Sigmoid colon (tissue), 7 donors: ENCODE measurements around the gene FCHSD2. TPM values are rescaled to one million over a fixed set of nuclear protein-coding genes. Genes with fewer than 3 reads are reported as not detected.
A peak's percentile ranks its signal among the peaks of the same experiment; 100 is the strongest.

Experiments
- DNase-seq: peaks from one replicate; pipeline ENCODE4 v3.0.0-alpha.2; 2019
- H3K27ac ChIP-seq, 4 donors: fragments of 200-600 bp; sonication (generic); one replicate each; pipeline ENCODE4 v1.5.1; 2016 to 2019; ENCODE audit warnings: mild to moderate bottlenecking in 1 of 4
- H3K27me3 ChIP-seq, 3 donors: fragments of 200-600 bp; sonication (generic); one replicate each; pipeline ENCODE4 v1.5.1; 2019; ENCODE audit warnings: mild to moderate bottlenecking in 1 of 3
- H3K36me3 ChIP-seq, 4 donors: fragments of 200-600 bp; sonication (generic); one replicate each; pipeline ENCODE4 v1.5.1; 2016 to 2019
- H3K4me1 ChIP-seq, 4 donors: fragments of 200-600 bp; sonication (generic); one replicate each; pipeline ENCODE4 v1.5.1; 2017 to 2019
- H3K4me3 ChIP-seq, 4 donors: fragments of 200-600 bp; sonication (generic); one replicate each; pipeline ENCODE4 v1.5.1; 2017 to 2019; ENCODE audit warnings: mild to moderate bottlenecking in 2 of 4, moderate library complexity in 1 of 4
- H3K9me3 ChIP-seq, 4 donors: fragments of 200-600 bp in 3 of 4; sonication (generic) in 3 of 4; one replicate each; pipeline versions ENCODE4 v1.5.1 to v1.6.1; 2013 to 2019
- CTCF ChIP-seq, 4 experiments: fragments of 450-650 bp in 3 of 4; fragments of 200-600 bp in 1 of 4; IDR thresholded peaks; one replicate each; pipeline ENCODE4 v1.5.1; 2016 to 2019; ENCODE audit warnings: antibody characterized with exemption in 4 of 4, mild to moderate bottlenecking in 3 of 4, moderate library complexity in 2 of 4
- EP300 ChIP-seq, 4 donors: sonication (generic); formaldehyde crosslinking; IDR thresholded peaks; one replicate each; pipeline ENCODE4 v1.6.1; 2017; ENCODE audit warnings: antibody characterized with exemption in 4 of 4
- POLR2A ChIP-seq, 2 donors: fragments of 450-650 bp; IDR thresholded peaks; one replicate each; pipeline ENCODE4 v1.6.1; 2016; ENCODE audit warnings: antibody characterized with exemption in 2 of 2, mild to moderate bottlenecking in 2 of 2, moderate library complexity in 2 of 2
- POLR2AphosphoS5 ChIP-seq, 4 donors: sonication (generic); formaldehyde crosslinking; IDR thresholded peaks; one replicate each; pipeline ENCODE4 v1.6.1; 2017; ENCODE audit warnings: antibody characterized with exemption in 4 of 4
- WGBS, 2 donors: extraction: QIAGEN DNeasy Blood & Tissue Kit; methylation state at CpG; one replicate each; pipeline ENCODE4 v1.1.7; 2013; 5-methylcytosine and 5-hydroxymethylcytosine counted together
- intact Hi-C: fragments of 100-400 bp; cut with DNase I; formaldehyde crosslinking; loops from one replicate; pipeline ENCODE4 v1.15.1; 2023
- polyA plus RNA-seq, 3 donors: library from polyadenylated mRNA; stranded (reverse); fragments of 200-250 nt; gene quantifications; one replicate each; pipeline ENCODE4 v1.2.3, GENCODE V29; 2013
- total RNA-seq, 4 donors: library from RNA; depleted of rRNA; stranded (reverse); fragments of >200 nt; gene quantifications; one replicate each; pipeline ENCODE4 v1.1.0, GENCODE V29; 2016
- donor health status: healthy with polysubstance abuse.
- donor health status: Bipolar disorder and iron deficiency.
- donor health status: healthy.

FCHSD2 gene
- total and polyA plus RNA-seq, 7 donors: 6.9 to 36.3 (median 18.6) TPM

- 91 to 92% methylated on average over 7 of the region's 7 CpGs for WGBS, 2 donors
- no peak overlapping the region for H3K27ac ChIP-seq
Measured at GRCh38 chr11:72841397-72841796, 300.7 kb downstream of the FCHSD2 start.

DNA sequence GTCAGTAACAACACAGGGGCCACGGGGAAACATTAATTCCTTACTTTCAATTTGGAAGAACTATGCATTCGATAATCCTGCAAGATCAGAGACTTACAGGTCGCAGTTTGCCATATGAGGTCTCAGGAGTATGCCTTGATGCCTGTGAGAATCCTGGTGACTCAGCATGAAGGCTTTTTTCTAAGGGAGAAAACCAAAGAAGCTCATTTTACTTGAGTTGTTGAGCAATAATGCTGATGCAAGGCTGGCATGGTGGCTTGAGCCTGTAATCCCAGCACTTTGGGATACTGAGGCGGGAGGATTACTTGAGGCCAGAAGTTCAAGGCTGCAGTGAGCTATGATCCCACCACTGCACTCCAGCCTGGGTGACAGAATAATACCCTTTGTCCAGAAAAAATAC, 301.3 kb downstream of the FCHSD2 start:
- peaks cover 0 to 64% (median 12%) of the 10 kb centered on the region in 4 donors for H3K36me3 ChIP-seq
- intact Hi-C loops: no loop called here
- H3K27ac ChIP-seq: no peak overlapping the region
- H3K4me3 ChIP-seq: no peak overlapping the region
- WGBS, 2 donors: 93 to 95% methylated on average over 4 of the region's 4 CpGs
- H3K9me3 ChIP-seq: no peaks in the 10 kb centered on the region
- TF ChIP-seq POLR2A (IDR thresholded peaks at IDR 0.05) (no peak), POLR2AphosphoS5 (IDR thresholded peaks at IDR 0.05) (no peak), CTCF (IDR thresholded peaks at IDR 0.05) (no peak), EP300 (IDR thresholded peaks at IDR 0.05) (no peak)
- no peak for DNase-seq
- H3K4me1 ChIP-seq: peaks cover 0 to 8% (median 0%) of the 10 kb centered on the region in 4 donors
- no peaks in the 10 kb centered on the region for H3K27me3 ChIP-seq

More at GRCh38 chr11:72841397-72841796, 300.7 kb downstream of the FCHSD2 start:
- intact Hi-C loops: no loop called here
- Histone ChIP-seq H3K9me3 (no peaks in the 10 kb centered on the region), H3K36me3 (peaks cover 0 to 64% (median 12%) of the 10 kb centered on the region in 4 donors), H3K27me3 (no peaks in the 10 kb centered on the region), H3K4me3 (no peak overlapping the region), H3K4me1 (peaks cover 0 to 2% (median 0%) of the 10 kb centered on the region in 4 donors)
- DNase-seq: no peak
- no peak for TF ChIP-seq CTCF (IDR thresholded peaks at IDR 0.05)
- TF ChIP-seq EP300 (IDR thresholded peaks at IDR 0.05): no peak
- no peak for TF ChIP-seq POLR2AphosphoS5 (IDR thresholded peaks at IDR 0.05)
- TF ChIP-seq POLR2A (IDR thresholded peaks at IDR 0.05): no peak

DNA sequence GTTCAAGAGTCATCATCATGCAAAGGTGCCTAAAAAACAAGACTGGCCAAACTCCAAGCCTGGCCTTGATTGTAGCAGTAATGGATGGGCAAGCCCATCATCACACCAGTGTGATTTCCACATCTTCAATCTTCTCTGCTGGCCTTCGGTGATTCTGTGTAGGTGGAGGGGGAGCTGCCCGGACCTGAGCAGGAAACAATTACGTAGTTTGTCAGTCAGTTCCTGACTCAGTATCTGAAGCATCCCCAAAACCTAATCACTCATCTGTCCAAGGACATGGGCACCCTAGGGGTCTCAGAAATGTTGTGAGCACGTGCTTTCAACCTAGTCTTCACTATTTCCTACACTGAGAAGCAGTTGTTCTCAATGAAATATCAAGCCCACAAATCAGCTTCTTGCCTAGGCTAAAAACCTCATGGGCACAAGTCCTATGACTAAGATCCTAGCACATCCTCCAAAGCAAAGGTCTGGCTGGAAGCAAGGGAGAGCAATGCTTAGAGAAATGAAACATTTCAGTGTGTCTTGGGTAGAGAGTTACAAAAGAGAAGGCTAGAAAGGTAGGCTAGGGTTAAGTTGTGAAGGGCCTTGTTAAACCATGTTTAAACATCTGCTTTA, 303.3 kb downstream of the FCHSD2 start:
- Histone ChIP-seq H3K27ac (no peak overlapping the region), H3K4me1 (peaks cover 0 to 25% (median 10%) of the 10 kb centered on the region in 4 donors), H3K27me3 (no peaks in the 10 kb centered on the region), H3K36me3 (peaks cover 0 to 64% (median 12%) of the 10 kb centered on the region in 4 donors), H3K9me3 (no peaks in the 10 kb centered on the region), H3K4me3 (no peak overlapping the region)
- 83 to 92% methylated on average over 4 of the region's 4 CpGs for WGBS, 2 donors
- DNase-seq: no peak
- no peak for TF ChIP-seq POLR2AphosphoS5 (IDR thresholded peaks at IDR 0.05)
- no peak for TF ChIP-seq POLR2A (IDR thresholded peaks at IDR 0.05)
- no peak for TF ChIP-seq EP300 (IDR thresholded peaks at IDR 0.05)
- TF ChIP-seq CTCF (IDR thresholded peaks at IDR 0.05): no peak
- intact Hi-C loops: no loop called here

DNA sequence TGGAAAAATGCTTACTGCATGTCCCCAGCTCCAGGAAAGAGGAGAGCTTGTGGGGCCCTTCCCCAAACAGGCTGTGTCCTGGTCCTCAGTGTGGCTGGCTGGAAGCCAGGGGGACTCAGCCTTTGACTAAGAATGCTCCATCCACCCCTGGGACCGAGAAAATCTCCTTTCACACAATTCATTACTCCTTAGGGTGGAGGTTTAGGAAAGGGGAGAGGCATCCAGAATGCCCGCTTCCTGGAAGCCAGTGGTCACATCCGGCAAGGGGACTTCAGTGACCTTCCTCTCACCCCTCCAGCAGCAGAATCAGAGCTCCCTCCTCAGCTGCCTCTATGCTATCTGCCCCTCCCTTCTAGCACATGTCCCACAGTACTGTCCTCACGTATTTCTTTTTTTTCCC, 306.0 kb downstream of the FCHSD2 start:
- intact Hi-C loops: no loop called here
- H3K36me3 ChIP-seq: peaks cover 0 to 41% (median 2%) of the 10 kb centered on the region in 4 donors
- H3K27me3 ChIP-seq: no peaks in the 10 kb centered on the region
- no peaks in the 10 kb centered on the region for H3K9me3 ChIP-seq
- DNase-seq: peak; percentile 66
- H3K27ac ChIP-seq: peak overlapping the region; percentile 49 to 71 (median 59)
- no peak for TF ChIP-seq POLR2A (IDR thresholded peaks at IDR 0.05)
- TF ChIP-seq CTCF (IDR thresholded peaks at IDR 0.05): no peak
- TF ChIP-seq EP300 (IDR thresholded peaks at IDR 0.05): no peak
- peak in 1 of 4 donors; percentile 23 for TF ChIP-seq POLR2AphosphoS5 (IDR thresholded peaks at IDR 0.05)
- H3K4me1 ChIP-seq: peaks cover 0 to 52% (median 24%) of the 10 kb centered on the region in 4 donors
- H3K4me3 ChIP-seq: no peak overlapping the region
- 67% methylated on average over 4 of the region's 4 CpGs for WGBS, 2 donors
